GM04504 (cell line): ENCODE data around the gene PET100.
A peak's percentile ranks its signal among the peaks of the same experiment; 100 is the strongest.

Source experiments
- DNase-seq: peaks from one replicate; pipeline ENCODE4 v3.0.0-alpha.2; 2012; ENCODE audit warnings: low read depth

PET100 gene

GRCh38 chr19:7679771-7680605 is 50.4 kb downstream of the PET100 start:
- DNase-seq = no peak

GRCh38 chr19:7680606-7681339 is 51.2 kb downstream of the PET100 start, which contains the start of gene TRAPPC5:
Gene TRAPPC5 (plus strand): TSS chr19:7680833. CDS start chr19:7682254, 1,421 bp downstream.
- peak; percentile 44 for DNase-seq
